RWPE2 (cell line): ENCODE data around the gene ANO1.

Experiments
- ATAC-seq: fragments of 200-7000 bp; cut with Tn5 transposase; 3 replicates; pipeline ENCODE4 v1.9.1; 2021; ENCODE audit warnings: low read depth
- DNase-seq: peaks from one replicate; pipeline ENCODE4 v3.0.0-alpha.2; 2020; ENCODE audit warnings: low spot score
- H3K27ac ChIP-seq: fragments of 450-650 bp; 2 replicates; pipeline ENCODE4 v1.5.1; 2017; ENCODE audit warnings: mild to moderate bottlenecking; ENCODE audit not compliant: poor library complexity, severe bottlenecking
- H3K27me3 ChIP-seq: fragments of 250-450 bp; sonication (Bioruptor Pico); 2 replicates; pipeline ENCODE4 v1.5.1; 2021; ENCODE audit warnings: mild to moderate bottlenecking, moderate library complexity; ENCODE audit not compliant: insufficient read depth, poor library complexity, severe bottlenecking
- H3K36me3 ChIP-seq: fragments of 250-450 bp; sonication (Bioruptor Pico); 2 replicates; pipeline ENCODE4 v1.5.1; 2020; ENCODE audit warnings: low read depth, mild to moderate bottlenecking, moderate library complexity
- H3K4me1 ChIP-seq: fragments of 250-450 bp; sonication (Bioruptor Pico); 2 replicates; pipeline ENCODE4 v1.5.1; 2021; ENCODE audit warnings: mild to moderate bottlenecking, moderate library complexity; ENCODE audit not compliant: insufficient read depth, poor library complexity, severe bottlenecking
- H3K4me3 ChIP-seq: fragments of 250-450 bp; sonication (Bioruptor Pico); 2 replicates; pipeline ENCODE4 v1.5.1; 2021; ENCODE audit warnings: mild to moderate bottlenecking, moderate library complexity; ENCODE audit not compliant: severe bottlenecking
- H3K9me3 ChIP-seq: fragments of 250-450 bp; sonication (Bioruptor Pico); 2 replicates; pipeline ENCODE4 v1.5.1; 2021; ENCODE audit warnings: mild to moderate bottlenecking, moderate library complexity; ENCODE audit not compliant: severe bottlenecking
- TF ChIP-seq, protein P1 (sequence below): fragments of 450-650 bp; IDR thresholded peaks from one replicate; pipeline ENCODE4 v1.5.1; 2017; ENCODE audit warnings: mild to moderate bottlenecking, moderate library complexity; ENCODE audit not compliant: poor library complexity, severe bottlenecking

ANO1 gene

GRCh38 chr11:70123711-70124110 is 45.6 kb downstream of the ANO1 start:
- Histone ChIP-seq H3K9me3 (no peaks in the 10 kb centered on the region), H3K27me3 (no peaks in the 10 kb centered on the region), H3K36me3 (no peaks in the 10 kb centered on the region), H3K4me1 (no peaks in the 10 kb centered on the region), H3K4me3 (no peak overlapping the region), H3K27ac (no peak overlapping the region)
- DNase-seq, result no peak
- ATAC-seq, result no peak
- TF ChIP-seq, protein P1, sequence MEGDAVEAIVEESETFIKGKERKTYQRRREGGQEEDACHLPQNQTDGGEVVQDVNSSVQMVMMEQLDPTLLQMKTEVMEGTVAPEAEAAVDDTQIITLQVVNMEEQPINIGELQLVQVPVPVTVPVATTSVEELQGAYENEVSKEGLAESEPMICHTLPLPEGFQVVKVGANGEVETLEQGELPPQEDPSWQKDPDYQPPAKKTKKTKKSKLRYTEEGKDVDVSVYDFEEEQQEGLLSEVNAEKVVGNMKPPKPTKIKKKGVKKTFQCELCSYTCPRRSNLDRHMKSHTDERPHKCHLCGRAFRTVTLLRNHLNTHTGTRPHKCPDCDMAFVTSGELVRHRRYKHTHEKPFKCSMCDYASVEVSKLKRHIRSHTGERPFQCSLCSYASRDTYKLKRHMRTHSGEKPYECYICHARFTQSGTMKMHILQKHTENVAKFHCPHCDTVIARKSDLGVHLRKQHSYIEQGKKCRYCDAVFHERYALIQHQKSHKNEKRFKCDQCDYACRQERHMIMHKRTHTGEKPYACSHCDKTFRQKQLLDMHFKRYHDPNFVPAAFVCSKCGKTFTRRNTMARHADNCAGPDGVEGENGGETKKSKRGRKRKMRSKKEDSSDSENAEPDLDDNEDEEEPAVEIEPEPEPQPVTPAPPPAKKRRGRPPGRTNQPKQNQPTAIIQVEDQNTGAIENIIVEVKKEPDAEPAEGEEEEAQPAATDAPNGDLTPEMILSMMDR, result no peak

DNA sequence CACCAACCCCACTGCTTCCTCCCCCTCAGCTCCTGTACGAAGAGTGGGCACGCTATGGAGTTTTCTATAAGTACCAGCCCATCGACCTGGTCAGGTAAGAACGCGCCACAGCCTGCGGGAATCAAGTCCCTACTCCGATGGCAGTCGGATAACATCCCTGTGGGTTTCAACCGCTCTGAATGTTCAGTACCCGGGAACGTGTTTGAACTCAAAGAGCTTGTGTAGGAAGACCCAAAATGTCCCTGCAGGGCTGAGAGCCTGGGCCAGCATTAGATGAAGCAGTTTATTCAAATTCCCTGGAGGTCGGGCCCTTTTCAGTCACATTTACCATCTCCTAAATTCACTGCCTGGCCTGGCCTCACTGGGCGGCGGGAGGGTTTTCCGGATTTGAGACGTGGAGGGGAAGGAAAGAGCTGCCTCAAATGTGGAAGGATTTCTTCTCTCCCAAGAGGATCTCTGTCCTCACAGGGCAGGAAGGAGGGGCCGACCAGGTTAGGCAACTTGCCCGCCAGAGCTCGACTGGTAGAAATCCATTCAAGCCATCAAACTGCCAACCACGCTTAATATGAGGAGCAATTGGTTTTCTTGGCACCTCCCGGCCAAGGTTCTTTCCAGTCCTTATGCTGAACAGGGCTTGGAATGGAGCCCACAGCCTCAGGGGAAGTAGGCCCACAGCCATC is 46.3 kb downstream of the ANO1 start:
- DNase-seq (no peak), ATAC-seq (no peak)
- H3K27ac ChIP-seq, result no peak overlapping the region

DNA sequence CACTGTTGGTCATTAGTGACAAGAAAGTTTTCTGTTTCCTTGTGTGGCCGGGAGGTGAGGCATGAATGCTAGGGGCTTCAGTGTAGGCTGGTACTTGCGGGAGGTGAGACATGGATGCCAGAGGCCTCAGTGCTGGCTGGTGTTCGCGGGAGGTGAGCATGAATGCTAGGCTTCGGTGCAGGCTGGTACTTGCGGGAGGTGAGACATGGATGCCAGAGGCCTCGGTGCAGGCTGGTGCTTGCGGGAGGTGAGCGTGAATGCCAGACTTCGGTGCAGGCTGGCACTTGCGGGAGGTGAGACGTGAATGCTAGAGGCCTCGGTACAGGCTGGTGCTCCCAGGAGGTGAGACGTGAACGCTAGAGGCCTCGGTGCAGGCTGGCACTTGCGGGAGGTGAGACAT is 48.4 kb downstream of the ANO1 start:
- TF ChIP-seq, protein P1, result no peak
- H3K27ac ChIP-seq, result no peak overlapping the region

More for the DNA sequence above, 46.3 kb downstream of the ANO1 start:
- Histone ChIP-seq H3K4me1 (no peaks in the 10 kb centered on the region), H3K27me3 (no peaks in the 10 kb centered on the region), H3K4me3 (no peak overlapping the region), H3K9me3 (no peaks in the 10 kb centered on the region), H3K36me3 (no peaks in the 10 kb centered on the region)
- TF ChIP-seq, protein P1, result no peak

GRCh38 chr11:70127653-70128434 is 49.7 kb downstream of the ANO1 start:
- no peak for DNase-seq
- no peaks in the 10 kb centered on the region for H3K9me3 ChIP-seq
- peak; percentile 8; the same call in 1 of the 3 replicates for ATAC-seq
- no peaks in the 10 kb centered on the region for H3K27me3 ChIP-seq
- TF ChIP-seq, protein P1, result no peak
- H3K4me3 ChIP-seq, result no peak overlapping the region
- no peak overlapping the region for H3K27ac ChIP-seq
- no peaks in the 10 kb centered on the region for H3K4me1 ChIP-seq
- H3K36me3 ChIP-seq, result no peaks in the 10 kb centered on the region

More for the DNA sequence above, 48.4 kb downstream of the ANO1 start:
- Histone ChIP-seq H3K4me3 (no peak overlapping the region), H3K4me1 (no peaks in the 10 kb centered on the region), H3K36me3 (no peaks in the 10 kb centered on the region), H3K9me3 (no peaks in the 10 kb centered on the region), H3K27me3 (no peaks in the 10 kb centered on the region)
- ATAC-seq (peak; percentile 23; the same call in 1 of the 3 replicates), DNase-seq (no peak)
